CD4-positive, alpha-beta T cell (primary cell): ENCODE data around the gene FABP1. TPM values are rescaled to one million over a fixed set of nuclear protein-coding genes. Genes with fewer than 3 reads are reported as not detected.

ENCODE experiments used
- ATAC-seq: fragments of 200-7000 bp; cut with Tn5 transposase; one replicate; pipeline ENCODE4 v1.10.0; 2022; ENCODE audit warnings: mild to moderate bottlenecking; ENCODE audit not compliant: poor library complexity
- CTCF ChIA-PET: fragments of 350-600 bp; sonication (Branson Sonifier 250); formaldehyde crosslinking; loops from one replicate; lab custom pipeline; 2021; ENCODE audit warnings: antibody characterized with exemption, inconsistent platforms; lab: Charles Lee
- POLR2A ChIA-PET: fragments of 350-600 bp; sonication (Branson Sonifier 250); formaldehyde crosslinking; loops from one replicate; lab custom pipeline; 2021; ENCODE audit warnings: antibody characterized with exemption, inconsistent platforms; lab: Charles Lee
- DNase-seq, 14 experiments: peaks; one replicate each; pipeline ENCODE4 v3.0.0-alpha.2; 2013 to 2020; ENCODE audit warnings: mixed read lengths in 2 of 14
- H3K27ac ChIP-seq, 2 donors: one replicate each; pipeline versions ENCODE4 v1.5.1 to v1.7.0; 2013; ENCODE audit warnings: low read length in 2 of 2, low read depth in 1 of 2, mild to moderate bottlenecking in 1 of 2
- H3K27me3 ChIP-seq, 2 experiments: 1 replicate in 1 of 2; 2 replicates in 1 of 2; pipeline versions ENCODE4 v1.6.1 to v1.7.0; 2013; ENCODE audit warnings: low read length in 2 of 2, control low read depth in 1 of 2, mild to moderate bottlenecking in 1 of 2, moderate library complexity in 1 of 2; ENCODE audit not compliant: insufficient read depth in 2 of 2, control insufficient read depth in 1 of 2
- H3K36me3 ChIP-seq: one replicate; pipeline ENCODE4 v1.6.1; 2013; ENCODE audit warnings: low read length, control low read depth; ENCODE audit not compliant: insufficient read depth
- H3K4me1 ChIP-seq: one replicate; pipeline ENCODE4 v1.6.1; 2013; ENCODE audit warnings: low read length, control low read depth; ENCODE audit not compliant: insufficient read depth
- H3K4me3 ChIP-seq: one replicate; pipeline ENCODE4 v1.5.1; 2013; ENCODE audit warnings: mild to moderate bottlenecking, low read length, moderate library complexity
- H3K9me3 ChIP-seq, 2 experiments: 1 replicate in 1 of 2; 2 replicates in 1 of 2; pipeline versions ENCODE4 v1.6.1 to v1.7.0; 2013; ENCODE audit warnings: low read length in 2 of 2, mild to moderate bottlenecking in 2 of 2, control low read depth in 1 of 2, moderate library complexity in 1 of 2; ENCODE audit not compliant: control insufficient read depth in 1 of 2, insufficient read depth in 1 of 2
- H3K27ac Mint-ChIP-seq: one replicate; pipeline ENCODE4 v1.8.0; 2020; ENCODE audit warnings: mixed read lengths
- H3K27me3 Mint-ChIP-seq: one replicate; pipeline ENCODE4 v1.8.0; 2021; ENCODE audit warnings: mixed read lengths
- H3K36me3 Mint-ChIP-seq: one replicate; pipeline ENCODE4 v1.8.0; 2021; ENCODE audit warnings: low read depth, mixed read lengths
- H3K4me1 Mint-ChIP-seq: one replicate; pipeline ENCODE4 v1.8.0; 2021; ENCODE audit warnings: low read depth, mixed read lengths
- H3K4me3 Mint-ChIP-seq: one replicate; pipeline ENCODE4 v1.8.0; 2020; ENCODE audit warnings: mild to moderate bottlenecking, mixed read lengths
- H3K9me3 Mint-ChIP-seq: one replicate; pipeline ENCODE4 v1.8.0; 2020; ENCODE audit warnings: mixed read lengths
- intact Hi-C, 2 experiments: fragments of 100-400 bp; cut with DNase I in 1 of 2; cut with micrococcal nuclease in 1 of 2; formaldehyde crosslinking; loops; one replicate each; pipeline versions ENCODE4 v1.15.1 to v1.9.0; 2023 to 2025; cut with DNase I, micrococcal nuclease
- total RNA-seq, 174 experiments: library from RNA in 2 of 174; stranded (reverse) in 2 of 174; gene quantifications; one replicate each; pipeline ENCODE4 v1.2.3 and lab custom pipeline; 2021 to 2026
- TF ChIP-seq, protein P1 (sequence below): fragments of 200-600 bp; IDR thresholded peaks from one replicate; pipeline ENCODE4 v1.8.0; 2022; ENCODE audit warnings: antibody characterized with exemption, mild to moderate bottlenecking

Gene FABP1
- total RNA-seq, 2 experiments from 2014 or later: not detected

DNA sequence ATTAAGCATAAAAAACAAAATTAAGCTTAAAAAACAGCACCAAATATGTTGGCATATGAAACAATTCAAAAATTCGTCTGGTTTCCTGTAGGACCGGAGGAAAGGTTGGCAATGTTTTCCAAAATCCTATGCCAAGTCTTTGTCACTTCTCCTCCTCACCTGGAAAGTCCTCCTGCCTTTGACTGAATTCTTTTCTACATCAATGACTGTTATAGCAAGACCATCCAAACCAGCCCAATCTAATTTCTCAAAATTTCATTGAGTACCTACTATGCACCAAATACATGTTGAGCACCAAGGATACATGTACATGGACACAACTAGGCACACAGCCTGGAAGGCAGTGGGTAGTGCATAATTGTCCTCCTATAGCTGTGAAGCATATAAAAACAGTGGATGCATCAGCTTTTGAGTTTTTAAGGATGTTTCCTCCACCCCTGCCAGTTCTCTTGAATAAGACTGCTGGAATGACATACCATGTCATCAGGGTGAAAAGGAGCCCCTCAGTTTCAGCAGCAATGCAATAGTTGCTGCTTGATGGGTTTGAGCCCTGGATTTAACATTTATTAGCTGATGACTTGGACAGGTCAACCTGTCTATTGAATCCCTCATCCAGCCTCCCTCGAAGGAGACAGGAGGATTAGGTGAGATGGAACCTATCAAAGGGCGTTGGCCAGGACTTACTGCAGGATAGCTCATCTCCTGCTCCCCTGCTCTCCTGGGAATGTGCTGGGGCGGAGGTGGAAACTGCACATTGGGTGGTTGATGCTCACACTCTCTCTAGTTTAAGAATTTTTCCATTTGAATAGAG, 4.5 kb downstream of the FABP1 start:
- H3K27me3 Mint-ChIP-seq: peaks cover 19% of the 10 kb centered on the region
- ChIA-PET CTCF (no interaction called here), POLR2A (no interaction called here)
- Histone ChIP-seq H3K4me1 (no peaks in the 10 kb centered on the region), H3K9me3 (no peaks in the 10 kb centered on the region), H3K27ac (no peak overlapping the region), H3K36me3 (no peaks in the 10 kb centered on the region), H3K27me3 (no peaks in the 10 kb centered on the region), H3K4me3 (no peak overlapping the region)
- TF ChIP-seq, protein P1, sequence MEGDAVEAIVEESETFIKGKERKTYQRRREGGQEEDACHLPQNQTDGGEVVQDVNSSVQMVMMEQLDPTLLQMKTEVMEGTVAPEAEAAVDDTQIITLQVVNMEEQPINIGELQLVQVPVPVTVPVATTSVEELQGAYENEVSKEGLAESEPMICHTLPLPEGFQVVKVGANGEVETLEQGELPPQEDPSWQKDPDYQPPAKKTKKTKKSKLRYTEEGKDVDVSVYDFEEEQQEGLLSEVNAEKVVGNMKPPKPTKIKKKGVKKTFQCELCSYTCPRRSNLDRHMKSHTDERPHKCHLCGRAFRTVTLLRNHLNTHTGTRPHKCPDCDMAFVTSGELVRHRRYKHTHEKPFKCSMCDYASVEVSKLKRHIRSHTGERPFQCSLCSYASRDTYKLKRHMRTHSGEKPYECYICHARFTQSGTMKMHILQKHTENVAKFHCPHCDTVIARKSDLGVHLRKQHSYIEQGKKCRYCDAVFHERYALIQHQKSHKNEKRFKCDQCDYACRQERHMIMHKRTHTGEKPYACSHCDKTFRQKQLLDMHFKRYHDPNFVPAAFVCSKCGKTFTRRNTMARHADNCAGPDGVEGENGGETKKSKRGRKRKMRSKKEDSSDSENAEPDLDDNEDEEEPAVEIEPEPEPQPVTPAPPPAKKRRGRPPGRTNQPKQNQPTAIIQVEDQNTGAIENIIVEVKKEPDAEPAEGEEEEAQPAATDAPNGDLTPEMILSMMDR: no peak
- no peaks in the 10 kb centered on the region for H3K4me1 Mint-ChIP-seq
- DNase-seq (no peak), ATAC-seq (no peak)
- intact Hi-C loops: no loop called here
- H3K9me3 Mint-ChIP-seq: no peaks in the 10 kb centered on the region
- no peak overlapping the region for H3K27ac Mint-ChIP-seq
- no peak overlapping the region for H3K4me3 Mint-ChIP-seq
- no peaks in the 10 kb centered on the region for H3K36me3 Mint-ChIP-seq

DNA sequence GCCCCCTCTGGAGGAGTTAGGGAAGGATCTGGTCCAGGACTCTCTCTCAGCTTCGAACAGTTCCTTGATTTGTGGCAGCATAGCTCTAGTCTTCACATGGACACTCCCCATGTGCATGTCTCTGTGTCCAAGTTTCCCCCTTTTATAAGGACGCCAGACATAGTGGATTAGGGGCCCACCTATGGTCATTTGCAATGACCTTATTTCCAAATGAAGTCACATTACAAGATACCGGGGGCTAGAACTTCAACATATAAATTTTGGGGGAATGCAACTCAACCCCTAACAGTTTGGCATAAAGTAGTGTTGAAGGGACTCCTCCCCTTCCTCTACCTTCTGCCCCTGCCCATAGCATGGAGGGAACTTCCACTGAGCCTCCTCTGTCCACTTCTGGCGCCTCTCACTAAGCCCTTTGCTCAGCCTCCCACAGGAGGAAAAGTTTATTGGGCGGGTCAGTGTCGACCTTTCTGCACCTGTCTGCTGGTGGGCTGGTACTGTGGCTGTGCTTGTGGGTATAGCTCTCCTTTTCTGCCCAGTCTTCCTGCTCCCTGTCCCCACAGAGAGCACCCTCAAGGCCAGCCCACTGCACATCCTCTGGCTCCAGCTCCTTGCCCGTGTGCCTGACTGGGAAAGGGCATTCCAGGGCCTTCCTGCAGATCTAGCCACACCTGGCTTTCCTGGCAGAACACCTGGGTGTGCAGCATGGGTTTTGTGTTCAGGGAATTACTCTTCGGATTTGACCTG, 5.5 kb downstream of the FABP1 start:
- no peaks in the 10 kb centered on the region for H3K9me3 Mint-ChIP-seq
- H3K36me3 Mint-ChIP-seq: no peaks in the 10 kb centered on the region
- intact Hi-C loops: no loop called here
- Histone ChIP-seq H3K27me3 (no peaks in the 10 kb centered on the region), H3K27ac (no peak overlapping the region), H3K4me1 (no peaks in the 10 kb centered on the region), H3K4me3 (no peak overlapping the region), H3K9me3 (no peaks in the 10 kb centered on the region), H3K36me3 (no peaks in the 10 kb centered on the region)
- no peaks in the 10 kb centered on the region for H3K4me1 Mint-ChIP-seq
- no peak overlapping the region for H3K27ac Mint-ChIP-seq
- H3K27me3 Mint-ChIP-seq: peaks cover 19% of the 10 kb centered on the region
- TF ChIP-seq, protein P1: no peak
- ChIA-PET CTCF (no interaction called here), POLR2A (no interaction called here)
- no peak overlapping the region for H3K4me3 Mint-ChIP-seq
- no peak for DNase-seq
- ATAC-seq: no peak

DNA sequence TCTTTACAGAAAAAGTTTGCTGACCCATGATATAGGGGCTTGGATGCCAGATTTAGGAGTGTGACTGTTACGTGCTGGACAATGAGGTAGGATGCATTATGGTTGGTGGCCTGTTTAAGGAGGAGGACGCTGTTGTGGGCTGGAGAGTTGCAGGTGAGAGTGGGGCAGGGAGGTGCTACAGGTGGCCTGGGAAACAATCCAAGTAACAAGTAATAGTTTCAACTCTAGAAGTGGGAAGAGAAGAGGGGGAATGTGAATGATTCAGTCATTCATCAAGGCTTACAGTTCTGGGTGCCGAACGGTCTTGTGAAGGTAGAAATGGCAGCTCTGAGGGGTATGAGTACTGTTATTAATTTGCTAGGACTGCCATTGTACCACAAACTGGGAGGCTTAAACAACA, 6.2 kb downstream of the FABP1 start:
- H3K27me3 Mint-ChIP-seq: peaks cover 19% of the 10 kb centered on the region
- no peak overlapping the region for H3K27ac ChIP-seq
- no peaks in the 10 kb centered on the region for H3K36me3 Mint-ChIP-seq
- POLR2A ChIA-PET: no interaction called here
- intact Hi-C loops: no loop called here
- H3K9me3 ChIP-seq: no peaks in the 10 kb centered on the region
- no peak overlapping the region for H3K4me3 ChIP-seq
- H3K4me1 Mint-ChIP-seq: no peaks in the 10 kb centered on the region
- H3K4me1 ChIP-seq: no peaks in the 10 kb centered on the region
- DNase-seq: no peak
- no peaks in the 10 kb centered on the region for H3K27me3 ChIP-seq
- no peaks in the 10 kb centered on the region for H3K36me3 ChIP-seq
- TF ChIP-seq, protein P1: no peak
- CTCF ChIA-PET: no interaction called here
- no peak for ATAC-seq
- H3K4me3 Mint-ChIP-seq: no peak overlapping the region
- H3K27ac Mint-ChIP-seq: no peak overlapping the region
- H3K9me3 Mint-ChIP-seq: no peaks in the 10 kb centered on the region
